GM21737 (cell line): Measurements from ENCODE around the gene PDZD2.
"Not testable (repeated sequence)": the region's sequence is repeated elsewhere in the genome, so short reads cannot be mapped to it uniquely, and the experiment has no call there.

ENCODE experiments used
- ATAC-seq: cut with Tn5 transposase; IDR thresholded peaks from one replicate; pipeline ENCODE4 v1.9.1; 2021; ENCODE audit warnings: mild to moderate bottlenecking, moderate library complexity; ENCODE audit not compliant: unreplicated experiment

The PDZD2 gene

DNA sequence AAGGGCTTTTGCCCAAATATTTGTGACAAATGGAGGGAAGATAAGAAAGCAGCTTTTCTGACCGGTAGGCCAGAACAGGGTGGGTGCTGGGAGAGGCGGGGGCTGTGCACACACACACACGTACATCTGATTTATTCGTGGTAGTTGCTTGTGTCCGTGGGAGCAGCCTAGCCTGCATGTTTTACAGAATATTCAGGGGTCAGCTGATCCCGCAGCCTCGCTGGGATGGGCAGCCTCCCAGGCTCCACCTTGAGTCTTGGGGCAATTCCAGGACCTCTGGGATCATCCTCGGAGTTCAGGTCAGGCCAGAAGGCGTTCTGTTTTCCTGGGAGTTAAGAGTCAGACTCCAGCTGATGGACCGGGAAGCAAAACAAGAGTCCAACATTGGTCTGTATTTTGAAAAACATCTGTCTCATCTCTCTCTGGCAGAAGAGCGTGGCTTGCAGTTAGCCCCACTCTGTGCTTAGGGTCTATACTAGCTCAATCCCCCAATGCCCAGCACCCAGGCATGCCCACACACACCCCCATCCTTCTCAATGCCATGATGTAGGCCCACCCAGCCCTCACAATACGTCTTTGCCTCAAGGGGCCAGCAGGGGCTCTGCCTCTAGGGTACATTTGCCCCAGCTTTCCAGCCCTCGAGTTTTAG lies 324.6 kb downstream of the PDZD2 start:
- no peak for ATAC-seq

GRCh38 chr5:31964007-31964360 lies 325.1 kb downstream of the PDZD2 start:
- ATAC-seq: no peak

- ATAC-seq: no peak
Measured at GRCh38 chr5:31965227-31965626, 326.3 kb downstream of the PDZD2 start.

DNA sequence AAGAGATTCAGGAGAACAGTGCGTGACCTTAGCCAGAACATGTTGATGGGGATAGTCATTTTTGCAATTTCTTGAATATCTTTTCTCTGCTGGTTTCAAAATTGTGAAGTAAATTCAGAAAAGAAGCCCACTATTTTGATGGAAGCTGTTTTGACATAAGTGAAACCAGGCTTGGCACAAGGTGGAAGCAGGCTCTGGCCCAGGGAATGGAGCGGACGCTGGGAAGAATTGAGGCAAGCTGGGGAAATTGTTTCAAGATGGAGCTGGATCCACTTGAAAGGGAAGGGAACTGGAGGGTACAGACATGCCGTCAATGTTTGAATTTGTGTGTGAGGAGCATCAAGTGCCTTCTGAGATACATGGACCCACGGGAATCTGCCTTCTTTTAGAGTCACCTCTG lies 328.0 kb downstream of the PDZD2 start:
- no peak for ATAC-seq

DNA sequence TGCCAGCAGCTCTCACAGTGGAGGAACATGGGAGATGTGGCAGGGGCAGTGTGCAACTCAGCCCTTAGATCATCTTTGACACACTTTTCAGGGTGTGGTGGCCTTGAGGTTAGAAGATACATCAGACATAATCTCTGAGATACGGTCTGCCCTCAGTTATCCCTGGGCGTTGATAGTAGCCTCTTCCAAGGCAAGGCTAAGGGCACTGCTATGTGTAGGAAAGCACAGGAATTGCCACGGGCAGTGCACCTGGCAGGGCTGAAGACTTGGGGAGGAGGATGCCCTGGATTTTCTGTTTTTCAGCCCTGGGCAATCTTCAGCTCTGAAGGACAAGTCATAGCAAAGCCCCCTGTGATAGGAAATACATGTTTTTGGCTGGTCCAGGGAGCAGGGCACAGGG lies 328.5 kb downstream of the PDZD2 start:
- ATAC-seq: no peak

DNA sequence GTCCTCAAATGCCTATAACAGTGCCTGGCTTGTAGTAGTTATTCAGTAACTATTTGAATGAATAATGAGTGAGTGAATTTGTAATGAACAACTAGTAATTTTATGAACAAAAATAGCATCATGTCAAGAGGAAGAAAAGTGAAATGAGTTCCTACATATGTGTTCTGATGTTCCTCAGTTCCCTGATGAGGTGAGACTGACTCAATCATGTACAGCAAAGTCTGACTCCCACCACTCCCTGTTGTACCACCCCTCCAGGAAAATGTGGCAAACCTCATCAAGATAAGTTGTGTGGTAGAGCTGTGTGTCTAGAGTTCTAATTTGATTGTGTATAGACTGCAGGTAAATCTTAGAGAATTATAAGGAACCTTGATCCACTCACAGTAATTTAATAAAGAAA lies 333.6 kb downstream of the PDZD2 start:
- ATAC-seq: no peak

- not testable (repeated sequence) for ATAC-seq
Measured at GRCh38 chr5:31975189-31975612, 336.3 kb downstream of the PDZD2 start.

GRCh38 chr5:31976169-31976568 lies 337.2 kb downstream of the PDZD2 start:
- no peak for ATAC-seq

DNA sequence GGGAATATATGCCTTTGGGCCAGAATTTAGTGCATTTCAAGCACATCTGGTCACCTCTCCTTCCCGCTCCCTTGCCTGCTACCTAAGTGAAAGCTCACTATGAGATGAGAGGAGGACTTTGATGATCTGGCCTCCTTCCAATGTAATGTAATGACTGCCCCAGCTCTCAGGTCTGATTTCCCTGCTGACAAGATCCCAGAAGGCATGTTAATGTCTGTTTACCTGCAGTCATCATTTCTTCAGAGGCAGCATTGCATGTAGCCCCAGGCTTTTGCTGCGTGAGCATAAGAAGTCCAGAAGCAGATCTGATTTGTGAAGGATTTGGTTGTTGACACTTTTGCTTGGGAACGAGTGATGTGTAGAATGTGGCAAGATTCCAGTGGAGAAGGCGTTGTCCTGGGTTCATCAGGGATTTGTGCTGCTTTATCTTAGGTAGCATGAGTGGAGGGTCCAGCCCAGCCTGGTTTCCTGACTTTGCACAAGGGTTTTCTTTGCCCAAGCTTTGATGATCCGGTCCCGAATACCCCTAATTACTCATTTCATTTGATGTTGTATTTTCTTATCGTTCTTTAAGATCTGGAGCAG lies 342.5 kb downstream of the PDZD2 start:
- no peak for ATAC-seq

- ATAC-seq: no peak
Measured at GRCh38 chr5:31982027-31982426, 343.1 kb downstream of the PDZD2 start.

- ATAC-seq: no peak
Measured at GRCh38 chr5:31982621-31983020, 343.7 kb downstream of the PDZD2 start.

DNA sequence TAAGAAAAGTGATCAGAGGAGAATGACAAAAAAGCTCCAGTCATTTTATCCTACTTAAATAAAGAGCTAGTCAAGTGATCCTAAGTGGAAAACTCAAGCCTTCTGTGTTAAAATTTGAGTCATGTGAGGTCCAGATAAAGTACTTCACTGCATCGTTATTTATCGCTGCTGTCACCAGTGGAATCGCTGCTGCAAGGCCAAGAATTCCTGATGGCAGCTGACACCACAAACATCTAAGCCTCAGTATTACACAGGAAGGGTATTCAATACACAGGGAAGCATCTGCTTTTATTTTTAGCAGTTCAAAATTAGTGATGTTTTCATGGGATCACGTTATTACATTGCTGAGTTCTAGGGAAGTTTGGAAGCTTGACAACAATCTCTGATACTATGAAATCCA lies 344.9 kb downstream of the PDZD2 start:
- ATAC-seq: no peak

GRCh38 chr5:31984691-31985090 lies 345.8 kb downstream of the PDZD2 start:
- no peak for ATAC-seq

DNA sequence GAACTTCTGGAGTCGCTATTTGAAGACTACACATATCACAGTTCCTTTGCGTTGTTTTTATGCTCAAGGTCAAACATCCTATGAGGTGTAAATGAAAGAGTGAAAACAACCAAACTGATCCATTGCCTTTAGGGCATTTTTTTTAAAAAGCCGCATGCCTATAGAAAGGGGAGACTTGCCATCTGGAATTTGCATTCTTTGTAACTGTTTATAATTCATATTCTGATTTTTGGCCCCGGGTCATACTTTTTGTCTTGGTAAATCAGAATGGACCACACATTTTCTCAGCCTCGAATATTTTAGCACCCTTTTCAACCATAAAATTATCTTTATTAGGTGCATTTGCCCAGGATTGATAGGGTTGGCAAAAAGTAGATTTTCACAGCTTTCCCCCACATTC lies 347.2 kb downstream of the PDZD2 start:
- no peak for ATAC-seq

DNA sequence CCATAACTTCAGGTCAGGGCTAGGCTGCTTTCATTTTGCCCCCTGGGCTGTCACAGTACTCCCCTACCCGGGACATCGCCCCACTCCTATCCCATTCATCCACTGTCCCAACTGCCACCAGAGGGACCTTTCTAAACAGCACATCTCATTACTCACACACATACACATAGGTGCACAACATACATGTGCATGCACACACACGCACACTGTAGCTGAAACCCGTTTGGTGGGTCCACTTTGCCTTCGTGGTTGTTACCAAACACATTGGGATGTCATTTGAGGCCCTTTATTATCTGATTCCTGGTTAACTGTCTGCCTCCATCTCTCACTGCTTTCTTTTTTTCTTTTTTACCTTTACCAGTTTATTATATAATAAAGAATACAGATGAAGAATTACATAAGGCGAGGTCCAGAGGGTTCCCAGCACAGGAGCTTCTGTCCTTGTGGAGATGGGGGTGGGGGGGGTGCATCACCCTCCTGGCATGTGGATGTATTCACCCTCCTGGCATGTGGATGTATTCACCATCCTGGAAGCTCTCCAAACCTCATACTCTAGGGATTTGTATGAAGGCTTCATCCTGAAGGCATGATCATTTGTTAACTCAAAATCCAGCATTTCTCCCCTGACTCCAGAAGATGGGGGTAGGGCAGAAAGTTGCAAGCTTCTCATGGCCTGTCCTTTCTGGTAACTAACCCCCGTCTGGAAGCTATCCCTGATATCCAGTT lies 349.2 kb downstream of the PDZD2 start:
- no peak for ATAC-seq

DNA sequence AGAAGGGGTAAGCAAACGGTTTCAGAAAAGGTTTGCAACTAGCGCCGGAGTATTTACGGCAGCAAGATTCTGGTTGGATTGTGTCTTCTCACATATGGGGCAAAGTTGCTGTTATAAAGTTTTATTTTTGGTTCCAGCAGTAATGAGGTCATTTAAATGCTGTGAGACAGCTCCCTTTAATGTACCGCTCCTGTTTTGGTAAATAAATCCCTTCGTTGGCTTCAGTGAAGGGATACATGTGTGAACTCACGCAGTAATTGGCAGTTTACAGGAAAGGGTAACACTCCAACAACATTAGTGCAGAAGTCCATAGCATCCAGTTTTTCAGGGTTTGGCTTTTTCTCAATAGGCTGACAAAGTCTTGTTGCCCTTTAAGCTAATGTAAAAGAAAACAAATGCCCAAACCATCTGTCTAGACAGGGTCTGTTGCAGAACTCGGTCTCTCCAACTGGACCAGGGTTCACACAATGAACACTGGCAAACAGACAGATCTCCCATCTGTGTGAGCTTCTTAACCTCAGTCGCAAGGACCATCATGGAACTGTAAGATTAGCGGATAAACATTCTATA lies 351.2 kb downstream of the PDZD2 start:
- ATAC-seq: no peak

DNA sequence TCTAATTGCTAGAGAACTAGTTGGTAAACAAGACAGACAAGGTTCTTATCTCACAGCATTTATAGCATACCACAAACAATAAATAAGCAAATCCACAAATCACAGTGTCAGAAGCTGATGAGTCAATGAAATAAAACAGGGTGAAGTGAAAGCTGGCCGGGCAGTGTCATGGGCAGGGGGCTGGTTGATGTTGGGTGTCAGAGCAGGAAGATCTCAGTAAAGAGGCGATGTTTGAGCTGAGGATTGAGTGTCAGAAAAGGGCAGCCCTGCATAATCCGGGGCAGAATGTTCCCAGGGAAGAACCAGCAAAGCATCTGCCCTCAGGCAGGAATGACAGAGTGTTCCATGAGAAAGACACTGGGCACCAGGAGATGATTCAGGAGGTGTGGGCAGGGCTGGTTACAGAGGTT lies 351.8 kb downstream of the PDZD2 start:
- ATAC-seq: no peak

- no peak for ATAC-seq
Measured at GRCh38 chr5:31992377-31992776, 353.4 kb downstream of the PDZD2 start.

DNA sequence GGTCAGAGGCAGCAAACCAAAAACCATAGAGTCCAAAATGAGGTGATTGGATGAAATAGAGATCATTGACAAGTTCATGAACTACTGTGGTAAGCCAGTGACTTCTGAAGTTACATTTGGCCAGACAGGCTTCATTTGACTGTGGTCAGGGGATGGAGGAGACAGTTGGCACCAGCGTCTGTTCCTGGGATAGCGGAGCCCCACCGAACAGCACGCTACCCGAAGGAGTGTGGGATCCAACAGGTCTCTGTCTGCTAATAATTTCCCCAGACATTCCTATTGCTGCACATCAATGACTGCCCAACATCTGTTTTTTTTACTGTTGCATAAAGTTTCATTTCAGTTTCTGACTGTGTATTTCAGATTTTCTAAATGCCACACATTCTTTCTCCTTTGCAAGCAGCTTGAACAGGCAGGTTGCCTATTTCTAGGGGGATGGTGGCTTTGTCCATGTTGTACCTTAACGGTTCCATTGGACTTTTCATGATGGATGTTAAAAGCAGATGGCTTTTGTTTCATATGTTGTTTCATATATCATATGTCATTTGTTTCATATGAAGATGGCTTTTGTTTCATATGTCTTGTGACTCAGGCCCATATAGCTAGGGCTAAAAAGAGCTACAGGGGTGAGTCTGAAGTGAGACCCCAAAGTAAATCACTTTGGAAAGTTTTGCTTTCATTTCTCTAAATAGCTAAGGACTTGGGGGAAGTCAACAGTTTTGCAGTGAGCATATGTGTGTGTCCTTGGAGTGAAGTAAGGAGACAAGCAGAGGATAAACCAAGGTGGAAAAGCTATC lies 354.4 kb downstream of the PDZD2 start:
- no peak for ATAC-seq

GRCh38 chr5:31995006-31995405 lies 356.1 kb downstream of the PDZD2 start:
- ATAC-seq: peak; percentile 74

DNA sequence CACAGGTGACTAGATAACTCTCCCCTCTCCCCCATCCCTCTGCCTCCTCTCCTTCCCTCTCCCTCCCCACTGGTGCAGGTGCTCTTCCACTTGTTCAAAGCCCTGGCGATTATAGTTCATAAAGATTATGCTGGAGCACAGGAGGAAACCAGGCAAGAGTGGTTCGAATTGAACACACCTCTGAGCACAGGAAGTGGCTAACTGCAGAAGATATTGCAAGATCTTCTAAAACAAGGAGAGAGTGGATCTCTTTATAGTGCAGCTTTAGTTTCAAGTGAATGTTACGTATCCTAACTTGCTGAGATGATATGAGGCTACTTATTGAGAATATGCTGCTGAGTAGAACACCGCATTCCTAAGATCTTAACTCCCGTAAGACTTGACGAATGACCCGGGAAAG lies 356.8 kb downstream of the PDZD2 start:
- no peak for ATAC-seq
